Neural cell (in vitro differentiated cells): ENCODE measurements around the gene FOXN1. TPM values are rescaled to one million over a fixed set of nuclear protein-coding genes. Genes with fewer than 3 reads are reported as not detected.

ENCODE experiments used
- H2AFZ ChIP-seq: fragments of 200-600, 300-800 bp; sonication (generic), shearing (Covaris generic); 2 replicates; pipeline ENCODE4 v1.6.0; 2014; ENCODE audit warnings: low read depth, mild to moderate bottlenecking, antibody characterized with exemption, low read length, moderate library complexity
- H3F3A ChIP-seq: fragments of 200-600 bp; shearing (Covaris generic); 2 replicates; pipeline ENCODE4 v1.6.1; 2016; ENCODE audit warnings: mild to moderate bottlenecking, moderate library complexity, mixed read lengths, antibody characterized with exemption, low read length; ENCODE audit not compliant: insufficient read depth, poor library complexity, severe bottlenecking
- H3K27ac ChIP-seq: fragments of 200-600, 300-800 bp; sonication (generic), shearing (Covaris generic); 2 replicates; pipeline ENCODE4 v1.5.1; 2014; ENCODE audit warnings: mild to moderate bottlenecking, low read length, moderate library complexity
- H3K27me3 ChIP-seq: fragments of 300-800, 200-600 bp; sonication (generic), shearing (Covaris generic); 2 replicates; pipeline ENCODE4 v1.6.0; 2014; ENCODE audit warnings: mild to moderate bottlenecking, low read depth, low read length, moderate library complexity; ENCODE audit not compliant: insufficient read depth
- H3K36me3 ChIP-seq: fragments of 300-800, 200-600 bp; sonication (generic), shearing (Covaris generic); 2 replicates; pipeline ENCODE4 v1.5.1; 2014; ENCODE audit warnings: mild to moderate bottlenecking, antibody characterized with exemption, low read length, moderate library complexity; ENCODE audit not compliant: insufficient read depth
- H3K4me2 ChIP-seq: fragments of 300-800, 200-600 bp; sonication (generic), shearing (Covaris generic); 2 replicates; pipeline ENCODE4 v1.6.0; 2014; ENCODE audit warnings: mild to moderate bottlenecking, low read length
- H3K4me3 ChIP-seq: fragments of 300-800, 200-600 bp; sonication (generic), shearing (Covaris generic); 2 replicates; pipeline ENCODE4 v1.5.1; 2014; ENCODE audit warnings: mild to moderate bottlenecking, low read length, moderate library complexity
- H3K79me2 ChIP-seq: fragments of 200-600 bp; shearing (Covaris generic); replicated peaks from 2 replicates; pipeline ENCODE4 v1.6.0; 2014; ENCODE audit warnings: mild to moderate bottlenecking, low read length, moderate library complexity; ENCODE audit not compliant: insufficient read depth
- H3K9ac ChIP-seq: fragments of 300-800, 200-600 bp; sonication (generic), shearing (Covaris generic); 2 replicates; pipeline ENCODE4 v1.6.1; 2016; ENCODE audit warnings: mild to moderate bottlenecking, low read length, mixed read lengths
- H3K9me2 ChIP-seq: fragments of 200-600 bp; shearing (Covaris generic); 2 replicates; pipeline ENCODE4 v1.6.1; 2016; ENCODE audit warnings: mild to moderate bottlenecking, low read length, mixed read lengths; ENCODE audit not compliant: insufficient read depth
- H3K9me3 ChIP-seq: fragments of 200-600, 300-800 bp; sonication (generic), shearing (Covaris generic); 2 replicates; pipeline ENCODE4 v1.6.1; 2016; ENCODE audit warnings: mild to moderate bottlenecking, mixed run types, low read length, moderate library complexity, mixed read lengths
- H4K20me1 ChIP-seq: fragments of 200-600 bp; shearing (Covaris generic); 2 replicates; pipeline ENCODE4 v1.6.1; 2016; ENCODE audit warnings: mild to moderate bottlenecking, mixed run types; ENCODE audit not compliant: insufficient read depth
- CTCF ChIP-seq: fragments of 450-650 bp; IDR thresholded peaks from 2 replicates; pipeline ENCODE4 v1.5.1; 2014; ENCODE audit warnings: antibody characterized with exemption, mild to moderate bottlenecking, moderate library complexity; ENCODE audit not compliant: poor library complexity, severe bottlenecking
- EZH2 ChIP-seq: fragments of 200-600, 300-800 bp; shearing (Covaris generic), sonication (generic); IDR thresholded peaks from 2 replicates; pipeline ENCODE4 v1.6.1; 2014; ENCODE audit warnings: antibody characterized with exemption, low read length, borderline replicate concordance, mild to moderate bottlenecking; ENCODE audit not compliant: insufficient read depth, poor library complexity, severe bottlenecking
- MXI1 ChIP-seq: fragments of 450-650 bp; conservative IDR thresholded peaks from 2 replicates; pipeline ENCODE4 v1.6.1; 2014; ENCODE audit warnings: antibody characterized with exemption, mild to moderate bottlenecking; ENCODE audit not compliant: poor library complexity, severe bottlenecking
- POLR2AphosphoS5 ChIP-seq: IDR thresholded peaks from 2 replicates; pipeline ENCODE4 v1.6.1; 2012
- RAD21 ChIP-seq: fragments of 450-650 bp; conservative IDR thresholded peaks from 2 replicates; pipeline ENCODE4 v1.6.1; 2014; ENCODE audit warnings: antibody characterized with exemption, mild to moderate bottlenecking, moderate library complexity
- SMC3 ChIP-seq: fragments of 450-650 bp; conservative IDR thresholded peaks from 2 replicates; pipeline ENCODE4 v1.6.1; 2014; ENCODE audit warnings: antibody characterized with exemption, mild to moderate bottlenecking, moderate library complexity; ENCODE audit not compliant: poor library complexity
- TAF1 ChIP-seq: IDR thresholded peaks from 2 replicates; pipeline ENCODE4 v1.6.1; 2012; ENCODE audit warnings: low read depth
- polyA plus RNA-seq: library from polyadenylated mRNA; depleted of rRNA; stranded (reverse); fragments of >200 nt; gene quantifications from 2 replicates; pipeline ENCODE4 v1.2.3, GENCODE V29; 2014
- TF ChIP-seq, protein P1 (sequence below): IDR thresholded peaks from 2 replicates; pipeline ENCODE4 v1.6.1; 2012; ENCODE audit warnings: borderline replicate concordance

FOXN1 gene
- polyA plus RNA-seq, 1 donor from 2014 or later, result not detected

DNA sequence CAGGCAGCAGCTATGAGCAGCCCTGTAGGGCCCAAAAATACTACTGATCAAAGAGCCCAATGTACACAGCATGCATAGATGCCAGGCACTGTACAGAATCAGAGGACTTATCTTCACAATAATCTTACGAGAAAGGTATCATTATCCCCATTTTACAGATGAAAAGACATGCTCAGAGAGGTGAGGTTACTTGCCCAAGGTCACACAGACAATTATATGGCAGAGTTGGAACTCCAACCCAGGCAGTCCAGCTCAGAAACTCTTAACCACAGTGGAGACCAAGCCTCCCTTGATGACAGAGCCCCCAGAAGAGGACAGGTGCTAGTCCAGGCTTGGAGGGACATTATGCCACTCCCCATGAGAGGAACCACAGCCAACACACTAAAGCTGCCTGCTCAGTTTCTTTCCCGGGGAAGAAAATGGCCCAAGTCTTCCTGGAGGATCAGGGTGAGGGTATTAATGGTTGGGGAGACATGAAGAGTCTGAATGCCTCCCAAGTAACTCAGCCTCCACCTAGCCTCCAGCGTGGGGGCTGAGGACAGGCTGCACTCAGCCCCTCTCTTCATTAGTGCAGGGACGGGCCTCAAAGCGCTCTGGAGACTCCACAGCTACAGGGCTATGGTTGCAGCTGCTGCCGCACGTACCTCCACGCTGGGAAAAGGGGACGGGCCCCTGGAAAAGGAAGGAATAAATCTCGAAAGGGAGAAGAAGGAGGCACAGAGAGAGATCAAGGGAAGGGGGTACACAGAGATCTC, 45.5 kb downstream of the FOXN1 start:
- H3K27ac ChIP-seq, result peak overlapping the region; percentile 66
- H4K20me1 ChIP-seq, result no peaks in the 10 kb centered on the region
- H3K36me3 ChIP-seq, result no peaks in the 10 kb centered on the region

GRCh38 chr17:28552176-28552999, 46.2 kb downstream of the FOXN1 start, which contains the start of gene UNC119:
Gene UNC119 (minus strand): TSS chr17:28552624. CDS start chr17:28552557, 67 bp downstream.
- Histone ChIP-seq H3K27me3 (no peaks in the 10 kb centered on the region), H2AFZ (peak within 1 kb of the TSS; percentile 76), H3K9ac (peak within 1 kb of the TSS; percentile 90), H3K9me2 (no peaks in the 10 kb centered on the region), H3K79me2 (peaks cover 8% of the 10 kb centered on the region), H4K20me1 (no peaks in the 10 kb centered on the region), H3K27ac (peak within 1 kb of the TSS; percentile 66), H3K4me2 (peak within 1 kb of the TSS; percentile 74), H3K4me3 (peak within 1 kb of the TSS; percentile 96), H3F3A (no peaks in the 10 kb centered on the region), H3K36me3 (no peaks in the 10 kb centered on the region), H3K9me3 (no peaks in the 10 kb centered on the region)
- no peak for TF ChIP-seq EZH2
- no peak for TF ChIP-seq RAD21
- TF ChIP-seq, protein P1, sequence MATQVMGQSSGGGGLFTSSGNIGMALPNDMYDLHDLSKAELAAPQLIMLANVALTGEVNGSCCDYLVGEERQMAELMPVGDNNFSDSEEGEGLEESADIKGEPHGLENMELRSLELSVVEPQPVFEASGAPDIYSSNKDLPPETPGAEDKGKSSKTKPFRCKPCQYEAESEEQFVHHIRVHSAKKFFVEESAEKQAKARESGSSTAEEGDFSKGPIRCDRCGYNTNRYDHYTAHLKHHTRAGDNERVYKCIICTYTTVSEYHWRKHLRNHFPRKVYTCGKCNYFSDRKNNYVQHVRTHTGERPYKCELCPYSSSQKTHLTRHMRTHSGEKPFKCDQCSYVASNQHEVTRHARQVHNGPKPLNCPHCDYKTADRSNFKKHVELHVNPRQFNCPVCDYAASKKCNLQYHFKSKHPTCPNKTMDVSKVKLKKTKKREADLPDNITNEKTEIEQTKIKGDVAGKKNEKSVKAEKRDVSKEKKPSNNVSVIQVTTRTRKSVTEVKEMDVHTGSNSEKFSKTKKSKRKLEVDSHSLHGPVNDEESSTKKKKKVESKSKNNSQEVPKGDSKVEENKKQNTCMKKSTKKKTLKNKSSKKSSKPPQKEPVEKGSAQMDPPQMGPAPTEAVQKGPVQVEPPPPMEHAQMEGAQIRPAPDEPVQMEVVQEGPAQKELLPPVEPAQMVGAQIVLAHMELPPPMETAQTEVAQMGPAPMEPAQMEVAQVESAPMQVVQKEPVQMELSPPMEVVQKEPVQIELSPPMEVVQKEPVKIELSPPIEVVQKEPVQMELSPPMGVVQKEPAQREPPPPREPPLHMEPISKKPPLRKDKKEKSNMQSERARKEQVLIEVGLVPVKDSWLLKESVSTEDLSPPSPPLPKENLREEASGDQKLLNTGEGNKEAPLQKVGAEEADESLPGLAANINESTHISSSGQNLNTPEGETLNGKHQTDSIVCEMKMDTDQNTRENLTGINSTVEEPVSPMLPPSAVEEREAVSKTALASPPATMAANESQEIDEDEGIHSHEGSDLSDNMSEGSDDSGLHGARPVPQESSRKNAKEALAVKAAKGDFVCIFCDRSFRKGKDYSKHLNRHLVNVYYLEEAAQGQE, result peak; percentile 64
- TF ChIP-seq MXI1, result peak; percentile 53
- no peak for TF ChIP-seq CTCF
- TF ChIP-seq POLR2AphosphoS5, result peak; percentile 91
- no peak for TF ChIP-seq SMC3
- TF ChIP-seq TAF1, result peak; percentile 7

More for the DNA sequence above, 45.5 kb downstream of the FOXN1 start:
- Histone ChIP-seq H3K9me3 (no peaks in the 10 kb centered on the region), H3K4me2 (peak overlapping the region; percentile 74), H2AFZ (peak overlapping the region; percentile 76), H3K9me2 (no peaks in the 10 kb centered on the region), H3K9ac (peak overlapping the region; percentile 90), H3K4me3 (peak overlapping the region; percentile 96), H3K79me2 (peaks cover 8% of the 10 kb centered on the region), H3F3A (no peaks in the 10 kb centered on the region), H3K27me3 (no peaks in the 10 kb centered on the region)
- TF ChIP-seq SMC3, result no peak
- TF ChIP-seq TAF1, result peak; percentile 3
